Activated CD4-positive, alpha-beta T cell treated with anti-CD3 and anti-CD28 coated beads for 4 hours (primary cell): Measurements from ENCODE around the gene TMEM208.

Experiments
- DNase-seq, 2 donors: peaks; one replicate each; pipeline ENCODE4 v3.0.0-alpha.2; 2020

Gene TMEM208

GRCh38 chr16:67191995-67192681, 34.8 kb upstream of the TMEM208 start, which contains the start of gene E2F4:
E2F4 (plus strand) TSS chr16:67192155; CDS start chr16:67192228, 73 bp downstream.
- DNase-seq = peak; percentile 82 to 84

GRCh38 chr16:67192781-67193361, 34.1 kb upstream of the TMEM208 start:
- no peak for DNase-seq

GRCh38 chr16:67193536-67193935, 33.4 kb upstream of the TMEM208 start:
- DNase-seq = no peak

- DNase-seq = no peak
Observed at GRCh38 chr16:67194260-67194659, 32.7 kb upstream of the TMEM208 start.

- DNase-seq = no peak
Observed at GRCh38 chr16:67195676-67196075, 31.3 kb upstream of the TMEM208 start.

GRCh38 chr16:67196881-67197280, 30.0 kb upstream of the TMEM208 start:
- DNase-seq = no peak

GRCh38 chr16:67197704-67198103, 29.2 kb upstream of the TMEM208 start:
- no peak for DNase-seq

GRCh38 chr16:67198238-67198734, 28.6 kb upstream of the TMEM208 start:
- DNase-seq = no peak

- DNase-seq = no peak
Observed at GRCh38 chr16:67199011-67199807, 27.7 kb upstream of the TMEM208 start, which contains the start of gene ELMO3. ELMO3 (plus strand) TSS chr16:67199131; CDS start chr16:67199327, 196 bp downstream.

GRCh38 chr16:67199808-67200198, 27.1 kb upstream of the TMEM208 start:
- DNase-seq = no peak

- DNase-seq = no peak
Observed at GRCh38 chr16:67200491-67200890, 26.4 kb upstream of the TMEM208 start.

GRCh38 chr16:67201411-67202345, 25.3 kb upstream of the TMEM208 start:
- DNase-seq = no peak

- no peak for DNase-seq
Observed at GRCh38 chr16:67202426-67202825, 24.5 kb upstream of the TMEM208 start.

GRCh38 chr16:67202956-67203493, 23.9 kb upstream of the TMEM208 start:
- DNase-seq = no peak

- no peak for DNase-seq
Observed at GRCh38 chr16:67204076-67204475, 22.9 kb upstream of the TMEM208 start.

GRCh38 chr16:67206129-67206837, 20.6 kb upstream of the TMEM208 start:
- DNase-seq = no peak

GRCh38 chr16:67206838-67207248, 20.1 kb upstream of the TMEM208 start:
- DNase-seq = no peak

GRCh38 chr16:67207249-67208091, 19.5 kb upstream of the TMEM208 start:
- DNase-seq = no peak

- no peak for DNase-seq
Observed at GRCh38 chr16:67208154-67208896, 18.6 kb upstream of the TMEM208 start.

GRCh38 chr16:67209565-67209964, 17.4 kb upstream of the TMEM208 start:
- no peak for DNase-seq
